Right kidney (tissue), 9 donors: ENCODE results near the gene SNRNP200.

Experiments
- DNase-seq: peaks from one replicate; pipeline ENCODE4 v3.0.0-alpha.2; 2016
- long read RNA-seq, 8 donors: transcript quantifications; one replicate each; lab custom pipeline, GENCODE V29; 2026

Gene SNRNP200
- long read RNA-seq, donor 1, full-length matches to known transcripts: 20 of 120 reads
- long read RNA-seq, donor 1, partial matches to known transcripts: 100 of 120 reads
- long read RNA-seq, donor 1, other reads (novel, unspliced or antisense): 0 of 120 reads
- long read RNA-seq, donor 2, full-length matches to known transcripts: 6 of 35 reads
- long read RNA-seq, donor 2, partial matches to known transcripts: 29 of 35 reads
- long read RNA-seq, donor 2, other reads (novel, unspliced or antisense): 0 of 35 reads
- long read RNA-seq, donor 3, full-length matches to known transcripts: 5 of 40 reads
- long read RNA-seq, donor 3, partial matches to known transcripts: 35 of 40 reads
- long read RNA-seq, donor 3, other reads (novel, unspliced or antisense): 0 of 40 reads
- long read RNA-seq, donor 4, full-length matches to known transcripts: 6 of 119 reads
- long read RNA-seq, donor 4, partial matches to known transcripts: 113 of 119 reads
- long read RNA-seq, donor 4, other reads (novel, unspliced or antisense): 0 of 119 reads
- long read RNA-seq, donor 5, full-length matches to known transcripts: 6 of 105 reads
- long read RNA-seq, donor 5, partial matches to known transcripts: 99 of 105 reads
- long read RNA-seq, donor 5, other reads (novel, unspliced or antisense): 0 of 105 reads
- long read RNA-seq, donor 6, full-length matches to known transcripts: 5 of 76 reads
- long read RNA-seq, donor 6, partial matches to known transcripts: 71 of 76 reads
- long read RNA-seq, donor 6, other reads (novel, unspliced or antisense): 0 of 76 reads
- long read RNA-seq, donor 7, full-length matches to known transcripts: 10 of 185 reads
- long read RNA-seq, donor 7, partial matches to known transcripts: 175 of 185 reads
- long read RNA-seq, donor 7, other reads (novel, unspliced or antisense): 0 of 185 reads
- long read RNA-seq, donor 8, full-length matches to known transcripts: 10 of 74 reads
- long read RNA-seq, donor 8, partial matches to known transcripts: 64 of 74 reads
- long read RNA-seq, donor 8, other reads (novel, unspliced or antisense): 0 of 74 reads

DNA sequence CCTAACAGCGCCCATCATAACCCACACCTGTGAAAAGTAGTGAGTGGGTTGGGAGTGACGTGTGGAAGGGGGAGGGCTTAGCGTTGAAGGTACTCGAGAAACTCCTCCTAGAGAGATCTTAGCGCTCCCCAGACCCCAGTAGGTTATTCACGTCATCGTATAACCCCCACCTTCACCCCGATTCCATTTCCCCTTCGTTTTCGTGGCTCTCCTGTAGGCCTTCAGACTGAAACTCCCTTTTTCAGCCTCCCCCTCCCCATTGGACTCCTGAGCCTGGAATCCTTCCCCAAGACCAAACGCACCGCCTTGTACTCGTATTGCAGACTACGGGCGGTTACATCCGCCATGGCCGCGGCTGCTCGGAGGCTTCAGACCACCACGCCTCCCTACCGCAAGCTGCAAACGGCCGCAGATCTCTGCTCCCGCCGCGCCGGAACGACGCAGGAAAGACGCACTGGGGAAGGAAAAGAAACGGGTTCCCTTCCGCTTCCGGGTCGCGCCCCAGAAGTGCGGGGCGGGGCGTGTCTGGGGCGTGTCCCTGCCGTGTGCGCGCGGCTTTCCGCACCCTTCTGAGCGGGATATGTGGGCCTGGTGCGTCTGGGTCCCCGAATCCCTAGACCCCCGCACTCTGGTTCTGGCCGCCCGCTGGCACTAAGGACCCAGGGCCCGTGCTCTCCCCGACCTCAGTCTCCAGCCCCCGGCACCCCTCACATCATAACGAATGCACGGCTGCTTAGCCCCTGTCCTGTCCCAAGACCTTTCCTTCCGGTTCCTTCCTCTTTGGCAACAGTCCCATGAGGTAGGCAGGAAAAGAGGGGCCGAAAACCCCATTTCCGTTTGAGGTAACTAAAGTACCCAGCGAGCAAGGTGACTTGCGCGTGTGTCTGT is at the start of gene SNRNP200:
Gene SNRNP200, minus strand, starts transcription at position 456 of the 888 bp plus-strand sequence. Its CDS starts 109 bp downstream, at position 347.
- DNase-seq: peak; percentile 87

DNA sequence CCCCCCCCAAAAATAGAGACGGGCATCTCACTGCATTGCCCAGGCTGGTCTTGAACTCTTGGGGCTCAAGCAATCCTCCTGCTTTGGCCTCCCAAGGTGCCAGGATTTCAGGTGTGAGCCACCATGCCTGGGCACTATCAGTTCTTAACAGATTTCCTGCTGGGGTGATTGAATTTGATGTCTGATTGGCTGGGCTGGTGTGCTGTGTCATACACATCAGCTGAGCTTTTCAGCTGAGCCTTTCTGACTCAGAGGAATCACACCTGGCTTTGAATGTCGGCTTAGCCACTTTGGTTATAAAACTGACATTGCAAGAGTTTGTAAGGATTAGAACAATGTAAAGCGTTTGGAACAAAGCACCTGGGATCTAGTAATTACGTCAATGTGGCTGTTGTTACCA is 49.1 kb upstream of the SNRNP200 start:
- DNase-seq: no peak

DNA sequence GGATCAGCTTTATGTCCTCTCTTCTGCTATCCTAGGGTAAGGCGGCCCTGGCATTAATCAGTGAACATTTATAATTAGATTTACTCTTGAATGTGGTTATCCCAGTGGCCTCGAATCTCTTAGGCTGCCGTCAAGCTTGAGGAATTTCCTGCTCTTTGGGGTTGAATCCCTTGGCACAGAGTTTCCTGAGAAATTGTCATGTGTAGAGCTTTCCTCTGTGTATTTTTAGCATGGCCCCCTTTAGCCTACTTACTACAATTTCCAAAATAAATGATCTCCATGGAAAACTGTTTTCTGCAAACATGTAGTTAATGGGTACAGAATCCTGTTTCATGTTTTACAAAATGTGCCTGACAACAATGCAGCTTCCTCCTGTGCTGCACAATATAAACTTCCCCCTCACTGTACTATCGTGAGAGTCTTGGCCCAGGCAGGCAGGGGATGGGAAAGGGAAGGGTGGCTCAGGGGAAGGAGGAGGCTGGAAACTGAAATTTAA is 48.3 kb upstream of the SNRNP200 start:
- DNase-seq: no peak

DNA sequence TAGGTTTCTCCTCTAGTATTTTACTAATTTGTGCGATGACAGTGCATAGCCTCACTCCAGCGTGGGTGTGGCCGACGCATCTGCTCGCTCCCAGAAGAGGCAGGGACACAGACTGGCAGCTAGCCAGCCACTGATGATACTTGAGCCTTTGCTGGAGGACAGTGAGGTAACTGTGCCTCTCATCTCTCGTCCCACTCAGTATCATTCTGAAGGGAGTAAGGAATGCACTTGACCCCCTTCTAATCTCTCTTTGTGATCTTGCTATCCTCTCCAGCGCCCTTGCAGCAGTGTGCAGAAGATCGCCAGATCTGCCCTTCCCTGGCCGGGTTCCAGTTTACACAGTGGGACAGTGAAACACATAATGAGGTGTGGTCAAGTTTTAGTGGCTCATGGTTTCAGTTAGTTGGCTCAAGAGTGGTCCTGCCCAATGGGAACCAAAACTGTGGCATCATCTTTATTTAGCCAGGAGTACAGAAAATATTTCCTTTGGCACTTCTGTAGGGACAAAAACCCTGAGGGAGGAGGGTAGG is 47.8 kb upstream of the SNRNP200 start:
- no peak for DNase-seq

DNA sequence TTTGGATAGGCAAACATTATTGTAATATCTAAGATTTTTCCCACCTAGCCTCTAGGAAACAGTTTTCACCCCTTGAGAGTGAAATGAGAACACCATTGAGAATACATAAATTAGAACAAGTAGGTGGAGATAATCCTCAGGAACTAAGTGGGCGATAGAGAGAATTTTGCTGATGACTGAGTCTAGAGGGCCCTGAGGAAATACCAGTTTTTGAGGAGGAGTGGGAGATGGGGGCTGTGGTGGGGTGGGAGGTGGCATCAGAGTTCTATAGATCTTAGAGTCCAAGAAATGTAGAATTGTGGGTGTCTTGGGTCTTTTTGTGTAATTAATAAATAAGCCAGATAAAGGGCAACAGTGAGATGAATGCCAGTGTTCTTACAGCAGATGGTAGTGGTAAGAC is 42.0 kb upstream of the SNRNP200 start:
- DNase-seq: no peak

DNA sequence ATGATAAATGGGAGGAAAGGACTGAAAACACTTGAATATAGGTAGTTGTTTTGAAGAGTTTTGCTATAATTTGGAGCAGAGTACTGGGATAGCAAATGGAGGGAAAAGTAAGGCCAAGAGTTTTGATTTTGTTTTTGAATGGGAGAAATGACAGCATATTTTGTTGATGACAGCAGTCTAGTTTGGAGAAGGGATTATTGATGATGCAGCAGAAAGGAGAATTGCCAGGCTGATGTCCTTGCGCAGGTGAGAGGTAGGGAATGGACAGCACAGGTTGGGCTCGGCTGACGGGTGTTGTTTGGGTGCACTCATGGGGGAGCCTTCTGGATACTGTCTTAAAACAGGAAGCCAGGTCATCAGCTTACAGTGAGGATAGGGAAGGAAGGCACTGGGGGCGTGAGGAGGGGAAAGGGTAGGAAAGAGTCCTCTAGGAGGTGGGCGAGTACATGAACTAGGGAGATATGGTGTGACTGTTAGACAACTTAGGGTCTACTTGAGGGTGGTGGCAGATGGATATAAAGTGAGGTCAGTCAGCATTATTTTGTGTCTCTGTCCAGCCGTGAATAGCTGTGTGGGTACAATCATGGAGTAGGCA is 40.6 kb upstream of the SNRNP200 start:
- no peak for DNase-seq

DNA sequence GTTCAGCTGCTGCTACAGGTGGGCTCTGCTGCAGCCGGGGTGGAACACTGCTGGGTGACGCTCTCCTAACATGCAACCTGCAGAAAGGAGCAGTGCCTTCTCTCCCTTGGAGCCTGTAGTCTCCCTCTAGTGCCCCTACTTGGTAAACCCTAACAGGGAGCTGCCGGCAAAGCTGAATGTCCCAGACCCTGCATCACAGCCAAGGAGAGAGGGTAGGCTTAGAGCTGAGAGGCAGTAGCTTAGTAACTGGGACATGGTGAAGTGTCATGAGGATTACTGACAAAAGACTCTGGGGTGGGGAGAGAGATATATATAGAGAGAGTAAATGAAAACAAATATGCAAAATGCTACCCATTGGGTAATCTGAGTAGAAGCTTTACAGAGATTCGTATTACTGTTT is 40.1 kb upstream of the SNRNP200 start:
- DNase-seq: no peak

DNA sequence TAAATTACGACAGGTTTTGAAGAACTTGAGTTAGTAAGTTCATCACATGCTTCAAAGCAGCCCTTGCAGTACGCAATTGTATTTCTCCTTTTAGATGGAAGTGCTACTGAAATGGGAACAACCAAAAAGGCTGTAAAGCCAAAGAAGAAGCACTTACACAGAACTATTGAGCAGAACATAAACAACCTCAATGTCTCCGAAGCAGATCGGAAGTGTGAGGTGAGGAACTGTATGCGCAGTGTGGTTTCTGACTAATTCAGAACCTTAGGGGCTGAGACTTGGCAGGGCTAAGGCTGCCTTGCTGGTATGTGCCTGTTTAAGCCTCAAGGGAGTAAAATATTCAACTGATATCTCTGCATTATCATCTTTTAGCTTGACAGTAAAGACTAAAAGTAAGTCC is 38.7 kb upstream of the SNRNP200 start:
- no peak for DNase-seq

DNA sequence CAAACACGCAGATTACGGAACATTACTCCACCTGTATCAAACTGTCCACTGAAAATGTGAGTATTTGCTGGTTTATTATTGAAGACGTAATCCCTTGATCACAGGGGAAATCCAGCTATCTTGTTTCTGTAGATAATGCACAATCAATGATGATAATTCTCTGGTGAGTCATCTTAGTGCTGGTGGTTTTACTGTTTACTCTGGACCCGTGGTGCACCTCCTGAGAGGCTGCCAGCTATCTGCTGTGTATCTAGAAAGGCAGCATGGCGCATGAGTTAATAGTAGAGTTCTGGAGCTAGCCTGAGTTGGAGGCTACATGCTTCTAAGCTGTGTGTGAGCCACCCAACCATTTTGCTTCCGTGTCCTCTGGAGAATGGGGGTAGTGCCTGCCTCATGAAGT is 36.7 kb upstream of the SNRNP200 start:
- no peak for DNase-seq

DNA sequence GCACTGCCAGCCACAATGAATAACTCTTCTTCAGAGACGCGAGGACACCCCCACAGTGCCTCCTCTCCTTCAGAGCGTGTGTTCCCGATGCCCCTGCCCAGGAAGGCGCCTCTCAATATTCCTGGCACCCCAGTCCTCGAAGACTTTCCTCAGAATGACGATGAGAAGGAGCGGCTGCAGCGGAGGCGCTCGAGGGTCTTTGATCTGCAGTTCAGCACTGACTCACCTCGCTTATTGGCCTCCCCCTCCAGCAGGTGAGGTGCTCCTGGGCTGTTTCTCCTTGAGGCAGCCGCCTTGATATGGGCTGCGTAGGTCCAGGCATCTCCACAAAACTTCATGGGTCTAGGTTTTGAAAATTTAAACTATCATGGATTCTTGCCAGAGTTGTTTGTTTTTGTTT is 36.3 kb upstream of the SNRNP200 start:
- DNase-seq: no peak

DNA sequence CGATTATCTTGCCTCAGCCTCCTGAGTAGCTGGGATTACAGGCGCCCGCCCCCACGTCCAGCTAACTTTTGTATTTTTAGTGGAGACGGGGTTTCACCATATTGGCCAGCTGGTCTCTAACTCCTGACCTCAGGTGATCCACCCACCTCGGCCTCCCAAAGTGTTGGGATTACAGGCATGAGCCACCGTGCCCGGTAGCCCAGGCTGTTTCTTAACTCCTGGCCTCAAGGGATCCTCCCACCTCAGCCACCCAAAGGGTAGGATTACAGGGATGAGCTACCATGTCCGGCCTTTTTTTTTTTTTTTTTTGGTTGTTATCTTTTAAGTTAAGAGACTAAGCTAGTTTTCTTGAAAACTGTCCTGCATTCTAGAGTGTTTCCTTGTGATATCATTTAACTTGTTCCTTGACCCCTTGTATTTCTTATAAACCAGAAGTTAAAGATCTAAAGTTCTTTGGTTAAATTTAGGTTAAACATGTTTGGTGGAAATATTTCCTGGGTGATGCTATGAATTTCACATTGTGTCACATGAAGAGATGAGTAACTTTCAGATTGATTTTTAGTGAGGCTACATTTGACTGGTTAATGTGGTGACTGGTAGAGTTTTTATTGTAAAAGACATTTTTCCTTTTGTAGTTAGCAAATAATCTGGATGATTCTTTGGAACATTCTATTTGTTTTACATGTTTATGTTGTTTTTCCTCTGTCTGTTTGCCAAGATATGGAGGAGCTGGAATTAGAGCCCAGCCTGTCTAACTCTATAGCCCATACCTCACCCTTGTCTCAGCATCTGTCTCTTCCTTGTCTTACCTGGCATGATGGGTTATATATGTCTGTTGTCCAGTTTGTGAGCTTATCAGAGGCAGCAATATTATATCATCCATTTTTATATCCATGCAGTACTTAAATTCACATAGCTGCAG is 35.4 kb upstream of the SNRNP200 start:
- DNase-seq: no peak

DNA sequence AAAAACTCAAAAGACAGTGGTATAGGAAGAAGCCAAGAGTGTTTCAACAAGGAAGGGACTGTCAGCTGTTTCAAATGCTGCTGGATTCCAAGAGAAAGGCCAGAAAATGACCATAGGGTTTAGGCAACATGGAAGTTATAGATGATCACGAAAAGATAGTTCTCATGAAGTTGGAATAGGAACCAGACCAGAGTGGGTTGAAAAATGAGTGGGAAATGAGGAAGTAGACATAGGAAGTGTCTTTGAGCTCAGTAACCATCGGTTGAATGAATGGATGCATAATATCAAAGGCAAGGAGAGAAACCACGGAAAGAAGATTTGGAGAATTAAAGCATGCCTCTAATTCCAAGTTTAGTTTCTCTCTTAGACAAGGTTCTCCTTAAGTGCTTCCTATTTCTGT is 31.5 kb upstream of the SNRNP200 start:
- DNase-seq: no peak

DNA sequence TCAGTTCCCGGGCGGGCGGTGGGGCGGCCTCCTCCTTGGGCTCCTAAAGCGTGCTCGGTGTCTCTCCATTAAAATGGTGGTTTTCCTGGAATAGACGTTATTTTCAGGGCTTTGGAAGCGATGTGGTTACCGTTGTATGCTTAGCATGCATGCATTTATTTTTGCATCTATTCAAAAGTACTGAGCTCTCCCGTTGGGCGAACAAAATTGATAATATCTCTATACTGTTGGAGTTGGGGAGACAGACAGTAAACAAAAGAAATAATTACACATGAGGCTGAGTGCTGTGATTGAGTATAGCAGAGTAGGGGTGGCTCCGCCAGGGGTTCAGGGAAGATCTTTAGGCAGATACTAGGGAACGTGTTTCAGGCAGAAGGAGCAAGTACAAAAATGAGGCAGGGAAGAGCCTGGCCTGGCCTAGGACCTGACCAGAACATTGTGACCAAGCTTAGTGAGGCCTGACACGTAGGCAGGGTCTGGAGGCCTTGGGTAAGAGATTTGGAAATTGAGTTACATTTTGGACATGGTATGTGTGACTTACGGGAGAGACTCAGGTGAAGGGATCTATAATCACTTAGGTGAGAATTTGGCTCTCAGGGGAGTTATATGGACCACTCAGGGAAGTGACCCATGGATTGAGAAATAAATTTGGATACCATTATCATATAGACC is 30.9 kb upstream of the SNRNP200 start:
- no peak for DNase-seq

DNA sequence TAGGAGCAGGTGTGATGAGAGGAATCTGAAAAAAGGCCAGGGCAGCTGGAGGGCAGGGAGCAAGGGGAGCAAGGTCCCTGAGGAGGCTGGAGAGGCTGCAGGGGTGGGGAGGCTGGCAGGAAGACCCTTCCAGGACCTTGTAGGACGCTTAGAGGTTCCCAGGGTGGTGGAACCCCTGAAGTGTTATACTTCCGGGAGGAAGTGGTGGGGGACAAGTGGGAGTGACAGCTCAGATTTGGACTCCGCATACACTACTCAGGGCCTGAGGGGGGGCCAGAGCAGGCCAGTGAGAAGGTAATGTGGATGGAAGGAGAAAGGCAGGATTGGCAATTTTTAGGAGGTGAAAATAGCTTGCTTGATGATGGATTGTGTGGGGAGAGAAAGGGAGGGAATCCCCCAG is 28.4 kb upstream of the SNRNP200 start:
- no peak for DNase-seq

DNA sequence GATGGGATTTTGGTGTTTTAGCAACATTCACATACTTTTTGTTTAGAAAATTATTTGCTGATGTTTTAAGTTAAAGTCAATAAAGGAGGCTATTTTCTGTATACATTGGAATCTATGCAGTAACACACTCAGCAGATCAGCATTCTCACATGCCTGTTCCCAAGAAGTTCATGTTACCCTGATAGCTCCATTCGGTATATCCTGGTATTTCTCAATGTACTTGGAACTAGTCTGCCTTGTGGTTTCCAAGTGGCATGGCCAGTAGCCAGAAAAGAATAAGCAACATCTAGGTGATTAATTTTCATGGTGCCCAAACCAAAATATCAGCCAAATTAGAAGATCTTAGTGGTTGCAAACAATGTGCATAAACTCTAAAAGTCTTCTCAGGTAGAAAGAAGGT is 25.1 kb upstream of the SNRNP200 start:
- no peak for DNase-seq

DNA sequence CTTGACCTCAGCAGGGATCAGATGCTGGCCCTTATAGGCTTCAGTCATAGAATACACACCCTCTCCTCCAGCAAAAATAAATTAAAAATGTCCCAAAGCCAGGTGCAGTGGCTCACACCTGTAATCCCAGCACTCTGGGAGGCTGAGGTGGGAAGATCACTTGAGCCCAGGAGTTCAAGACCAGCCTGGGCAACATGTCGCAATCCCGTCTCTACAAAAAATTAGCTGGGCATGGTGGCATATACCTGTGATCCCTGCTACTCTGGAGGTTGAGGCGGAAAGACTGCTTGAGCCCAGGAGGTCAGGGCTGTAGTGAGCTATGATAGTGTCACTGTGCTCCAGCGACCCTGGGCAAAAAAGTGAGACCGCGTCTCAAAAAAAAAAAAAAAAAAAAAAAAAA is 24.5 kb upstream of the SNRNP200 start:
- DNase-seq: no peak

DNA sequence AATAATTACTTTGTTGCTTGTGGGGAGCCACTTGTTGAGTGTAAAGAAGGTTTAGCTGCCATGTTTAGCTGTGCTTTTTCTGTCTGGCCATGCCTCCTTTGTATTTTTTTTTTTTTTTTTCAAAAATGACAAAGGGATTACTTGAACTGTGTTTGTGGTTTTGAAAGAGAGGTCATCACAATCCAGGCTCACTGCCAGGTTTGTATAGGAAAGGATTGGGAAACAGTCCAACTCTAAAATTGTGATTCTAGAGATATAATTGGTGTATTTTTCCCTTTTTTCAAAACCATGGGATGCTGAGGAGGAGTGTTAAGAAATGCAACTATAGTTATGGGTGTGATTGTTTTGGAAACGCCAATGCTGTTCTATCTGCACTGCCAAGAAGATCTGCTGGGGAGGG is 24.1 kb upstream of the SNRNP200 start:
- DNase-seq: no peak

DNA sequence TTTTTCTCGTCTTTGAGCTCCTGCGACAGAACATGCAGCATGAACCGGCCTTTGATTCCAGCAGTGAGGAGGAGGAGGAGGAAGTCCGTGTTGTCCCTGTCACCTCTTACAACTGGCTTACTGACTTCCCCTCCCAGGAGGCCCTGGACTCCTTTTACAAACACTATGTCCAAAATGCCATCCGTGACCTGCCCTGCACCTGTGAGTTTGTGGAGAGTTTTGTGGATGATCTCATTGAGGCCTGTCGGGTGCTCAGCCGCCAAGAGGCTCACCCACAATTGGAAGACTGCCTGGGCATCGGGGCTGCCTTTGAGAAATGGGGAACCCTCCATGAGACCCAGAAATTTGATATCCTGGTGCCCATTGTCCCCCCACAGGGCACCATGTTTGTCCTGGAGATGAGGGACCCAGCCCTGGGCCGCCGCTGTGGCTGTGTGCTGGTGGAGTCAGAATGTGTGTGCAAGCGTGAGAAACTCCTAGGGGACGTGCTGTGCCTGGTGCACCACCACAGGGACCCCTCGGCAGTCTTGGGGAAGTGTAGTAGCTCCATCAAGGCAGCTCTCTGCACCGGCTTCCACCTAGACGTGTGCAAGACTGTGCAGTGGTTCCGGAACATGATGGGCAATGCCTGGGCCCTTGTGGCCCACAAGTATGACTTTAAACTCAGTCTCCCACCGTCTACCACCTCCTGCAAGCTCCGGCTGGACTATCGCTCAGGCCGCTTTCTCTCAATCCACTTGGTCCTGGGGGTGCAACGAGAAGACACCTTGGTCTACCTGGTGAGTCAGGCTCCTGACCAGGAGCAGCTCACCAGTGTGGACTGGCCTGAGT is 21.9 kb upstream of the SNRNP200 start:
- DNase-seq: no peak

DNA sequence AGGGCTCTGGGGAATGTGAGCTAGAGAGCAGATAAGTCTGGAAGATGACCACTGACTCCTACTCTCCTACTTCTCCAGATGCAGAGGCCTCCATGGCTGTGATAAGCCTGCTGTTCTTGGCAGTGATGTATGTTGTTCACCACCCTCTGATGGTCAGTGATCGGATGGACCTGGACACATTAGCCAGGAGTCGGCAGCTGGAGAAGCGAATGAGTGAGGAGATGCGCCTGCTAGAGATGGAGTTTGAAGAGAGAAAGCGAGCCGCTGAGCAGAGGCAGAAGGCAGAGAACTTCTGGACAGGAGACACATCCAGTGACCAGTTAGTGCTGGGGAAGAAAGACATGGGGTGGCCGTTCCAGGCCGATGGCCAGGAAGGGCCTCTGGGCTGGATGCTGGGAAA is 21.2 kb upstream of the SNRNP200 start:
- DNase-seq: no peak
